DOHH2 (cell line): ENCODE measurements around the gene ASIC5.

ENCODE experiments used
- CTCF ChIP-seq: fragments of 200-600 bp; sonication (generic); IDR thresholded peaks from one replicate; pipeline ENCODE4 v1.5.1; 2014; ENCODE audit warnings: antibody characterized with exemption, mild to moderate bottlenecking, low read depth, low read length; ENCODE audit not compliant: poor library complexity, severe bottlenecking
- EZH2phosphoT487 ChIP-seq: fragments of 200-600 bp; sonication (generic); IDR thresholded peaks from 2 replicates; pipeline ENCODE4 v1.6.1; 2017; ENCODE audit warnings: borderline replicate concordance, mild to moderate bottlenecking, antibody characterized with exemption, low read length, moderate library complexity, mixed read lengths

GRCh38 chr4:155795991-155796390, 70.1 kb downstream of the ASIC5 start:
- TF ChIP-seq CTCF, result peak; percentile 42
- TF ChIP-seq EZH2phosphoT487, result no peak
